NT2/D1 (cell line): Measurements from ENCODE around the gene HLA-F.

Experiments
- SUZ12 ChIP-seq: IDR thresholded peaks from 2 replicates; pipeline ENCODE4 v1.6.1; 2011; ENCODE audit not compliant: insufficient read length, insufficient read depth; ENCODE audit errors: extremely low read depth
- YY1 ChIP-seq: IDR thresholded peaks from 2 replicates; pipeline ENCODE4 v1.6.1; 2011; ENCODE audit not compliant: insufficient read length, insufficient read depth
- ZNF274 ChIP-seq: IDR thresholded peaks from 2 replicates; pipeline ENCODE4 v1.6.1; 2011; ENCODE audit warnings: mild to moderate bottlenecking, low read depth, low read length

DNA sequence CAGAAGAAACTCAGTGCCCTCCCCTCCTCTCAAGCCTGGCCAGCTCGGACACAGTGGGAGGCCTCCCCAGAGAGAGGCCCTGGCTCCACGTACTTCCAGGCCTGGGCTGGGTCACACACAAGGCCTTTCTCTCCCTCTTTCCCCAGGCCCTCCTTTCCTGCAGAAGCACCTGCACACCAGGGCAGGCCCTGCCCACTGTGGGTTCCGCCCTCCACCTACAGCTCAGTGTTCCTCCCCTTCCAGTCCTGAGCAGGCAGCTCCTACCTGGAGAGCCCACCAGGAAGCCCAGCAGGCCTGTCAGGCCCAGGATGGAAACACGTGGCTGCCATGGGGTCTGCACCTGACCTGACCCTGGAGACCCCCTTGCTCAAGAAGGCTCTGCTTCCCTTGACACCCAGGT, 18.9 kb downstream of the HLA-F start:
- TF ChIP-seq SUZ12 (no peak), ZNF274 (no peak), YY1 (no peak)
